GM12872 (cell line): ENCODE measurements around the gene NOSIP.
A peak's percentile ranks its signal among the peaks of the same experiment; 100 is the strongest.

Experiments
- TF ChIP-seq, protein P1 (sequence below): IDR thresholded peaks from 3 replicates; pipeline ENCODE4 v1.5.1; 2011; ENCODE audit warnings: low read depth, mild to moderate bottlenecking, low read length, moderate library complexity; ENCODE audit not compliant: insufficient read depth

Gene NOSIP

DNA sequence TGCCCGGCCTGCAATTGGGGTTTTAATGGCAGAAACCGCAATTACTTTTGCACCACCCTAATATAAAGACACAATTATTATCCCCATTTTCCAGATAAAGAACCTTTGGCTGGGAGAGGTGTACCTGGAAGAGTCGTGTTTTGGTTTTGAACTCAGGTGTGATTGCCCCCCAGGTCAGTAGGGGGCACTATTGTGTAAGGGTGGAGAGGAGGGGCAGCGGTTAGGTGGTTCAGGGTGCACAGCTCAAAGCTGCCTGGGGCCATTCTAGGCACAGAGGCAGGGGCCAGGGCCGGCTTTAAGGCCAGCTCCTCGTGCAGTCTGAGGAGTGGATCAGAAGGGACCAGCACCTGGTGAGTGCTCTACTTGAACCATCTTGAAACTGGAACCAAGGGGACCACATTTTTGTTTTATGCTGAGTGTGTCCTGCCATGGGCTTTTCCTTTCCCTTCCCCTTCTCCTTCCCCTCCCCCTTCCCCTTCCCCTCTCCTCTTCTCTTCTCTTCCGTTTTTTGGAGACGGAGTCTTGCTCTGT lies 73.7 kb downstream of the NOSIP start:
- TF ChIP-seq, protein P1, sequence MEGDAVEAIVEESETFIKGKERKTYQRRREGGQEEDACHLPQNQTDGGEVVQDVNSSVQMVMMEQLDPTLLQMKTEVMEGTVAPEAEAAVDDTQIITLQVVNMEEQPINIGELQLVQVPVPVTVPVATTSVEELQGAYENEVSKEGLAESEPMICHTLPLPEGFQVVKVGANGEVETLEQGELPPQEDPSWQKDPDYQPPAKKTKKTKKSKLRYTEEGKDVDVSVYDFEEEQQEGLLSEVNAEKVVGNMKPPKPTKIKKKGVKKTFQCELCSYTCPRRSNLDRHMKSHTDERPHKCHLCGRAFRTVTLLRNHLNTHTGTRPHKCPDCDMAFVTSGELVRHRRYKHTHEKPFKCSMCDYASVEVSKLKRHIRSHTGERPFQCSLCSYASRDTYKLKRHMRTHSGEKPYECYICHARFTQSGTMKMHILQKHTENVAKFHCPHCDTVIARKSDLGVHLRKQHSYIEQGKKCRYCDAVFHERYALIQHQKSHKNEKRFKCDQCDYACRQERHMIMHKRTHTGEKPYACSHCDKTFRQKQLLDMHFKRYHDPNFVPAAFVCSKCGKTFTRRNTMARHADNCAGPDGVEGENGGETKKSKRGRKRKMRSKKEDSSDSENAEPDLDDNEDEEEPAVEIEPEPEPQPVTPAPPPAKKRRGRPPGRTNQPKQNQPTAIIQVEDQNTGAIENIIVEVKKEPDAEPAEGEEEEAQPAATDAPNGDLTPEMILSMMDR: peak; percentile 90
